ENCODE data around the gene BLMH. TPM values are rescaled to one million over a fixed set of nuclear protein-coding genes. Genes with fewer than 3 reads are reported as not detected.

The BLMH gene
- total and polyA plus RNA-seq, 8 donors = 11.8 to 24.6 (median 17.6) TPM

DNA sequence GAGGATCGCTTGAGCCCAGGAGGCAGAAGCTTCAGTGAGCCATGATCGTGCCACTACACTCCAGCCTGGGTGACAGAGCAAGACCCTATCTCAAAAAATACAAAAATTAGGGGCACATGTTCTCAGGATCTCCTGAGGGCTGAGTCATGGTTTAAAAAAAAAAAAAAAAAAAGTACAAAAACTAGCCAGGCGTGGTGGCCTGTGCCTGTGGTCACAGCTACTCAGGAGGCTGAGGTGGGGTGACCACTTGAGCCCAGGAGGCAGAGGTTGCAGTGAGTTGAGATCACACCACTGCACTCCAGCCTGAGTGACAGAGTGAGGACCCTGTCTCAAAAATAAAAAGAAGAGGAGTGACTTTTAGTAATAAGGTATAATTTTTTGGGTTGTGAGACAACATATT is 16.9 kb downstream of the BLMH start:
- H3K9me3 ChIP-seq = no peaks in the 10 kb centered on the region
- no peaks in the 10 kb centered on the region for H3K27me3 ChIP-seq
- WGBS, 2 donors = 94 to 100% methylated on average over 3 of the region's 3 CpGs
- intact Hi-C loops (cut with DNase I) = loop anchor here in 1 of 3 donors (5.0 kb wide), 1 partner anchor 148 kb away; no protein-coding TSS in a partner anchor
- peaks cover 0 to 29% (median 10%) of the 10 kb centered on the region in 3 donors for H3K36me3 ChIP-seq
- no peaks in the 10 kb centered on the region for H3K4me1 ChIP-seq
- ATAC-seq = no peak
- TF ChIP-seq, protein P1, sequence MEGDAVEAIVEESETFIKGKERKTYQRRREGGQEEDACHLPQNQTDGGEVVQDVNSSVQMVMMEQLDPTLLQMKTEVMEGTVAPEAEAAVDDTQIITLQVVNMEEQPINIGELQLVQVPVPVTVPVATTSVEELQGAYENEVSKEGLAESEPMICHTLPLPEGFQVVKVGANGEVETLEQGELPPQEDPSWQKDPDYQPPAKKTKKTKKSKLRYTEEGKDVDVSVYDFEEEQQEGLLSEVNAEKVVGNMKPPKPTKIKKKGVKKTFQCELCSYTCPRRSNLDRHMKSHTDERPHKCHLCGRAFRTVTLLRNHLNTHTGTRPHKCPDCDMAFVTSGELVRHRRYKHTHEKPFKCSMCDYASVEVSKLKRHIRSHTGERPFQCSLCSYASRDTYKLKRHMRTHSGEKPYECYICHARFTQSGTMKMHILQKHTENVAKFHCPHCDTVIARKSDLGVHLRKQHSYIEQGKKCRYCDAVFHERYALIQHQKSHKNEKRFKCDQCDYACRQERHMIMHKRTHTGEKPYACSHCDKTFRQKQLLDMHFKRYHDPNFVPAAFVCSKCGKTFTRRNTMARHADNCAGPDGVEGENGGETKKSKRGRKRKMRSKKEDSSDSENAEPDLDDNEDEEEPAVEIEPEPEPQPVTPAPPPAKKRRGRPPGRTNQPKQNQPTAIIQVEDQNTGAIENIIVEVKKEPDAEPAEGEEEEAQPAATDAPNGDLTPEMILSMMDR (IDR thresholded peaks at IDR 0.05) = no peak
- no peak for DNase-seq
- FAIRE-seq = no peak
- H3K27ac ChIP-seq = no peak overlapping the region
- H3K4me3 ChIP-seq = no peak overlapping the region

DNA sequence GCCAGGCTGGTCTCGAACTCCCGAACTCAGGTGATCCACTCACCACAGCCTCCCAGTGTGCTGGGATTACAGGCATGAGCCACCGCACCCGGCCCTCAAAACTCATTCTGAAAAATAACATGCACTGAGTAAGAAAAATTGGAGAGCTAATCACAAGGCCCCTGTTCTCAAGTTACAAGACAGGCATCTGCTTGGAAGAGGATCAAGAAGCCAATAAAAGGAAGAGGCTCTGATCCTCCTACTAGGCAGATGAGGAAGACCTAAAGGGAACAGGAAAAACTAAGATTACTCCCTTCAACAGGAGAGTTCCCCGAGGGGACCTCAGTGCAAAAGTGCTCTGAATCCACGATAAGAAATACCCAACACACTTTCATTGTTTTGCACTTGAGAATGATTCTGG is 18.4 kb downstream of the BLMH start:
- TF ChIP-seq, protein P1 (IDR thresholded peaks at IDR 0.05) = no peak
- FAIRE-seq (no peak), DNase-seq (no peak), ATAC-seq (no peak)
- intact Hi-C loops (cut with DNase I) = loop anchor here in 1 of 3 donors (5.0 kb wide), 1 partner anchor 146 kb away; no protein-coding TSS in a partner anchor
- H3K9me3 ChIP-seq = no peaks in the 10 kb centered on the region
- H3K27me3 ChIP-seq = no peaks in the 10 kb centered on the region
- H3K36me3 ChIP-seq = peaks cover 0 to 29% (median 10%) of the 10 kb centered on the region in 3 donors
- 93 to 96% methylated on average over 6 of the region's 6 CpGs for WGBS, 2 donors
- no peak overlapping the region for H3K4me3 ChIP-seq
- no peak overlapping the region for H3K27ac ChIP-seq
- H3K4me1 ChIP-seq = no peaks in the 10 kb centered on the region

DNA sequence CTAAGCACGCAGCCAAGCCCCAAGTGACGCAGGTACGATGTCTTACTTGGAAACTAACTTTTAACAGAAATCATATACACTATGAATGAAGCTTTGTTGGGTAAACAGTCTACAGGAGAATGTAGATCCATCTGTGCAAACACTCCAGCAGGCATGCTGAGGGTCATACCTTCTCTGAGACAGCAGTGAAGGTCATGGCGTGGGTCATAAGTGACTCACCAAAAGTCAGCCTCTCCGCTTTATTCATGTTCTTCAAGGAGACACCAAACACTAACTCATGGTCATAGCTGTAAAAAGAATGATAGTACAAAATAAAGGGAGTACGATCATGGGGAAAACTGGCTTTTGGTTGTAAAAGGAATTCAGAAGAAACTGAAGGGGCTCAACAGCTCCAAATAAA is 20.6 kb downstream of the BLMH start:
- H3K4me1 ChIP-seq = no peaks in the 10 kb centered on the region
- H3K27ac ChIP-seq = no peak overlapping the region
- H3K36me3 ChIP-seq = peaks cover 0 to 33% (median 10%) of the 10 kb centered on the region in 3 donors
- no peaks in the 10 kb centered on the region for H3K27me3 ChIP-seq
- no peaks in the 10 kb centered on the region for H3K9me3 ChIP-seq
- TF ChIP-seq, protein P1 (IDR thresholded peaks at IDR 0.05) = no peak
- intact Hi-C loops (cut with DNase I) = loop anchor here in 1 of 3 donors (5.0 kb wide), 1 partner anchor 144 kb away; no protein-coding TSS in a partner anchor
- ATAC-seq = no peak
- no peak for FAIRE-seq
- 95 to 96% methylated on average over 6 of the region's 6 CpGs for WGBS, 2 donors
- DNase-seq = no peak
- no peak overlapping the region for H3K4me3 ChIP-seq

DNA sequence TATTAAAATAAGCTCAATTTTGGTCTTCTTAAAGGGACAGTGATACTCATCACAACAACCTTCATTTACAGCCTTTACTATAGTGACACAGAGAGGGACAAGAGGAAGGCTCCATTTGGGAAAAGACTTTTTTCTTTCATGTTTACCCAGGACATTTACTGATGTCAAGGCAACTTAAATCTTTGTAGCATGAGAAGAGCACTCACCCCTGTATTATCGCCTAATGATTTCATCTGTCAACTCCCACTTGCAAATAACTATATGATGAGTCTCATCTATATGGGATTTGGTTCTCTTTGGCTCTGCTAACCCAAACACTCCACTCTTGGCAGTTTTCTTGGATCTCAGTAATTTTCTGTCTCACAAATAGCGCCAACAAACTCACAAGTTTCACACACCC is 24.1 kb downstream of the BLMH start:
- Histone ChIP-seq H3K9me3 (no peaks in the 10 kb centered on the region), H3K27ac (no peak overlapping the region), H3K27me3 (no peaks in the 10 kb centered on the region), H3K36me3 (peaks cover 0 to 21% (median 6%) of the 10 kb centered on the region in 3 donors), H3K4me3 (no peak overlapping the region), H3K4me1 (peaks cover 8 to 26% (median 24%) of the 10 kb centered on the region in 3 donors)
- FAIRE-seq (no peak), DNase-seq (no peak), ATAC-seq (no peak)
- intact Hi-C loops (cut with DNase I) = no loop called here
- WGBS, 2 donors = 93 to 95% methylated on average over 2 of the region's 2 CpGs
- TF ChIP-seq, protein P1 (IDR thresholded peaks at IDR 0.05) = no peak

DNA sequence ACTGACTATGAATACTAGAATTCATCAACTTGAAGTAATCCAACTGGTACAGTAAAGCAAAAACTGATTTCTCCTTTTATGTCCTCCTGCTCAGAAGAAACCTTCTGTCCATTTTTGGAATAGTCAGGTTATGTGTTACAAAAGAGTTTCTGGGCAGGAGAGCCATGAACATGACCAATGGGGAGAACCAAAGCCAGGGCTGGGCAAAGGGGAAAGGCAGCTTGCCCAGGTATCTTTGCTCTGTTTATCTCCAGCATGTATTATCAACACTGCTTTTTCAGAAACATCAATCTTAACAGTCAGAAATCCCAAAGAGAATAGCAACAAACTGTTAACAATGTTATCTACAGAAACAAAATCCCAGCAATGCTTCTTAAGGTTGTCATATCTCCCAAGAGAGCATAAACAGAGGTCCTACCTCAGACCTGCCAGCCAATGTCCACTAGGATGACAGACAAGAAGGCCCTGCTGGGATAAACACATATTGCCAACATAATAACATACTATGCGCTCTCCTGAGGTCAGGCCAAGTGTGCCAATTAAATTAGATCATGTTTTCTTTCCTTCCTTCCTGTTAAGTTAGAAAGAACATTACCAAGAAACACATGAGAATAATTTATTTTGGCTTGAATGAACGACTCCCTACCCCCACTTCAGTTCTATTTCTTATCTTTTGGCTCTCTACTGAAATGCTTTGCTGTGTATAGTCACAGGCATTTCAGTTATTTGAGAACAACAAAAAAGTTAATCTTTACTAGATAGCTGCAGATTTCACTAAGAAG is 28.0 kb downstream of the BLMH start:
- Histone ChIP-seq H3K27ac (peak overlapping the region; percentile 40 to 72 (median 58)), H3K9me3 (no peaks in the 10 kb centered on the region), H3K4me1 (peaks cover 8 to 26% (median 25%) of the 10 kb centered on the region in 3 donors), H3K4me3 (no peak overlapping the region), H3K36me3 (peaks cover 0 to 12% (median 0%) of the 10 kb centered on the region in 3 donors), H3K27me3 (no peaks in the 10 kb centered on the region)
- intact Hi-C loops (cut with DNase I) = no loop called here
- FAIRE-seq (no peak), DNase-seq (peak in 3 of 6 donors; percentile 23 to 32 (median 29)), ATAC-seq (peak; percentile 91 to 93 (median 92))
- 7% methylated on average over 2 of the region's 2 CpGs for WGBS, 2 donors
- TF ChIP-seq, protein P1 (IDR thresholded peaks at IDR 0.05) = no peak
